HEK293T (cell line): ENCODE results near the gene MMP25.

Source experiments
- ARNT ChIP-seq: fragments of 450-650 bp; IDR thresholded peaks from 2 replicates; pipeline ENCODE4 v1.6.1; 2017; ENCODE audit warnings: mild to moderate bottlenecking
- BHLHE40 ChIP-seq: fragments of 450-650 bp; IDR thresholded peaks from 2 replicates; pipeline ENCODE4 v1.6.1; 2016; ENCODE audit warnings: mild to moderate bottlenecking, moderate library complexity, borderline replicate concordance
- CTBP1 ChIP-seq: fragments of 450-650 bp; IDR thresholded peaks from 2 replicates; pipeline ENCODE4 v1.6.1; 2016; ENCODE audit warnings: borderline replicate concordance
- ELF4 ChIP-seq: fragments of 450-650 bp; IDR thresholded peaks from 2 replicates; pipeline ENCODE4 v1.6.1; 2017; ENCODE audit warnings: antibody characterized with exemption
- FOXA1 ChIP-seq: fragments of 450-650 bp; IDR thresholded peaks from 2 replicates; pipeline ENCODE4 v1.6.1; 2016; ENCODE audit warnings: mild to moderate bottlenecking
- FOXM1 ChIP-seq: fragments of 450-650 bp; IDR thresholded peaks from 2 replicates; pipeline ENCODE4 v1.6.1; 2017; ENCODE audit warnings: mild to moderate bottlenecking, borderline replicate concordance
- HDGF ChIP-seq: fragments of 450-650 bp; IDR thresholded peaks from 2 replicates; pipeline ENCODE4 v1.6.1; 2017; ENCODE audit warnings: antibody characterized with exemption, borderline replicate concordance
- L3MBTL2 ChIP-seq: fragments of 450-650 bp; conservative IDR thresholded peaks from 2 replicates; pipeline ENCODE4 v1.6.1; 2016; ENCODE audit warnings: mild to moderate bottlenecking
- NFRKB ChIP-seq: fragments of 450-650 bp; IDR thresholded peaks from 2 replicates; pipeline ENCODE4 v1.6.1; 2016; ENCODE audit warnings: mild to moderate bottlenecking, moderate library complexity
- SP1 ChIP-seq: fragments of 450-650 bp; IDR thresholded peaks from 2 replicates; pipeline ENCODE4 v1.6.1; 2017
- SUZ12 ChIP-seq: fragments of 450-650 bp; IDR thresholded peaks from 2 replicates; pipeline ENCODE4 v1.6.1; 2016; ENCODE audit warnings: mild to moderate bottlenecking
- TARDBP ChIP-seq: fragments of 450-650 bp; IDR thresholded peaks from 2 replicates; pipeline ENCODE4 v1.6.1; 2016
- ZNF384 ChIP-seq: fragments of 450-650 bp; IDR thresholded peaks from 2 replicates; pipeline ENCODE4 v1.6.1; 2016

GRCh38 chr16:3076577-3076976 is 30.2 kb downstream of the MMP25 start:
- TF ChIP-seq FOXM1 (no peak), CTBP1 (no peak), BHLHE40 (no peak), SP1 (no peak), L3MBTL2 (no peak), TARDBP (no peak), NFRKB (no peak), FOXA1 (no peak), HDGF (no peak), ZNF384 (no peak), ELF4 (no peak), SUZ12 (no peak), ARNT (no peak)
